ENCODE results near the gene BLOC1S1. TPM values are rescaled to one million over a fixed set of nuclear protein-coding genes. Genes with fewer than 3 reads are reported as not detected.

The BLOC1S1 gene
- polyA plus RNA-seq, 2 of the 4 experiments (the other 2 are of a cell fraction) = 112 to 138 TPM

DNA sequence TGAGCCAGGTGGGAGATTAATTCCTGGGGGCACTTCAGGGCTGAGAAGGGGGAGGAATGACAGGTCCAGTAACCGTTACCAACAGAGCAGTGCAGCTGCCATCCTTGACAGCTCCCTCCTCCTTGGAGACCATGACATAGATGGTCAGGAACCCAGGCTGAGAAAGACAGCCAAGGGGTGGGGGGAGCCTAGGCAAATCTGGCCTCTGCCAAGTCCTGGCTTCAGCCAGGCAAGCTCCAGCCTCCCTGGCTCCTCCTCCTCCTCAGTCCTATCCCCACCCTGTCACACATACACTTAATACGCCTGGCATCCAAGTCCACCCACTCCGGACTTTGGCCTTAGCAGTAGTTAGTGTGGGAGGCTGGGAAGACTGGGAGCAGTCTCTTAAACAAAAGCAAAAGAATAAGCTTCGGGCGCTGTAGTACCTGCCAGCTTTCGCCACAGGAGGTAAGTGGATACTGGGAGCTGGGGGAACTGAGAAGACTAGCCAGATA, 4.3 kb downstream of the BLOC1S1 start, which contains the start of gene RDH5:
Gene RDH5 (plus strand): TSS at position 323 of the 494 bp plus-strand sequence. CDS start 792 bp downstream, outside the sequence.
- peak in 1 of 2 experiments; percentile 80 for DNase-seq (ENCODE audit: low read depth in 1 of 2, low spot score in 1 of 2)
- no peak within 1 kb of the TSS for H3K4me3 ChIP-seq
- TF ChIP-seq EP300 (IDR thresholded peaks at IDR 0.05) (no peak), JUNB (IDR thresholded peaks at IDR 0.05) (no peak), HEYL (CRISPR knock-in tag; IDR thresholded peaks at IDR 0.05) (no peak), ESRRA (IDR thresholded peaks at IDR 0.05; ENCODE audit: borderline replicate concordance, low read length) (no peak)
- TF ChIP-seq, protein P1, sequence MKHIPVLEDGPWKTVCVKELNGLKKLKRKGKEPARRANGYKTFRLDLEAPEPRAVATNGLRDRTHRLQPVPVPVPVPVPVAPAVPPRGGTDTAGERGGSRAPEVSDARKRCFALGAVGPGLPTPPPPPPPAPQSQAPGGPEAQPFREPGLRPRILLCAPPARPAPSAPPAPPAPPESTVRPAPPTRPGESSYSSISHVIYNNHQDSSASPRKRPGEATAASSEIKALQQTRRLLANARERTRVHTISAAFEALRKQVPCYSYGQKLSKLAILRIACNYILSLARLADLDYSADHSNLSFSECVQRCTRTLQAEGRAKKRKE (CRISPR knock-in tag; IDR thresholded peaks at IDR 0.05; ENCODE audit: low read depth) = no peak
- TF ChIP-seq, protein P2, sequence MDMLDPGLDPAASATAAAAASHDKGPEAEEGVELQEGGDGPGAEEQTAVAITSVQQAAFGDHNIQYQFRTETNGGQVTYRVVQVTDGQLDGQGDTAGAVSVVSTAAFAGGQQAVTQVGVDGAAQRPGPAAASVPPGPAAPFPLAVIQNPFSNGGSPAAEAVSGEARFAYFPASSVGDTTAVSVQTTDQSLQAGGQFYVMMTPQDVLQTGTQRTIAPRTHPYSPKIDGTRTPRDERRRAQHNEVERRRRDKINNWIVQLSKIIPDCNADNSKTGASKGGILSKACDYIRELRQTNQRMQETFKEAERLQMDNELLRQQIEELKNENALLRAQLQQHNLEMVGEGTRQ (IDR thresholded peaks at IDR 0.05) = no peak
- TF ChIP-seq, protein P3, sequence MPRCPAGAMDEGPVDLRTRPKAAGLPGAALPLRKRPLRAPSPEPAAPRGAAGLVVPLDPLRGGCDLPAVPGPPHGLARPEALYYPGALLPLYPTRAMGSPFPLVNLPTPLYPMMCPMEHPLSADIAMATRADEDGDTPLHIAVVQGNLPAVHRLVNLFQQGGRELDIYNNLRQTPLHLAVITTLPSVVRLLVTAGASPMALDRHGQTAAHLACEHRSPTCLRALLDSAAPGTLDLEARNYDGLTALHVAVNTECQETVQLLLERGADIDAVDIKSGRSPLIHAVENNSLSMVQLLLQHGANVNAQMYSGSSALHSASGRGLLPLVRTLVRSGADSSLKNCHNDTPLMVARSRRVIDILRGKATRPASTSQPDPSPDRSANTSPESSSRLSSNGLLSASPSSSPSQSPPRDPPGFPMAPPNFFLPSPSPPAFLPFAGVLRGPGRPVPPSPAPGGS (IDR thresholded peaks at IDR 0.05) = no peak
- peak within 1 kb of the TSS; percentile 35 for H3K4me2 ChIP-seq
- POLR2A ChIA-PET = interaction anchor here (1.9 kb wide), 1 partner anchor 9 kb away, joined by 7 read pairs; the partner anchor contains the start of gene CD63
- peak within 1 kb of the TSS; percentile 29 to 67; a peak in 4 of 6 replicates for H3K27ac ChIP-seq
- FAIRE-seq = no peak
- CTCF ChIA-PET = interaction anchor here (0.6 to 12.3 kb wide), 13 partner anchors 10 to 531 kb away, joined by 3 to 139 read pairs (median 7); partner anchors contain the start of genes CD63, GDF11 and ITGA7
- peak in 1 of 2 experiments; percentile 38; a peak in 3 of 6 replicates for ATAC-seq
- WGBS (ENCODE audit: missing lambda C conversion rate) = 46% methylated on average over 6 of the region's 6 CpGs
- H3K4me1 ChIP-seq = peaks cover 62% of the 10 kb centered on the region
- H3K9me3 ChIP-seq = no peaks in the 10 kb centered on the region

DNA sequence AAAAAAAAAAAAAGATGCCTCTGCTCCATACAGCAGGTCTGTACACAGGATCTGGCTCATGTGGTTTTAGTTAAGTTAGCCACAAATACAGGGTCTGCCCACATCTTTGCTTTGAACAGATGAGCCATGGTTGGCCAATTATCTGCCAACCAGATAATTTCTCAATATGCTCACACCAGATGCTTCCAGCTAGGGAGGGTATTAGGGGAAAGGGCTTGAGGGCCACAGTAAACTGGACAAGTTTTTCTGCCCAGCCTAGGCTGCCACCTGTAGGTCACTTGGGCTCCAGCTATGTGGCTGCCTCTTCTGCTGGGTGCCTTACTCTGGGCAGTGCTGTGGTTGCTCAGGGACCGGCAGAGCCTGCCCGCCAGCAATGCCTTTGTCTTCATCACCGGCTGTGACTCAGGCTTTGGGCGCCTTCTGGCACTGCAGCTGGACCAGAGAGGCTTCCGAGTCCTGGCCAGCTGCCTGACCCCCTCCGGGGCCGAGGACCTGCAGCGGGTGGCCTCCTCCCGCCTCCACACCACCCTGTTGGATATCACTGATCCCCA, 5.1 kb downstream of the BLOC1S1 start:
- ChIA-PET POLR2A (interaction anchor here (1.5 to 1.9 kb wide), 2 partner anchors 9 to 39 kb away, joined by 7 to 11 read pairs; partner anchors contain the start of gene CD63), CTCF (interaction anchor here (0.6 to 12.3 kb wide), 20 partner anchors 9 to 532 kb away, joined by 3 to 139 read pairs (median 6); partner anchors contain the start of genes CD63, GDF11 and ITGA7)
- WGBS (ENCODE audit: missing lambda C conversion rate) = 28% methylated on average over 8 of the region's 9 CpGs
- Histone ChIP-seq H3K9me3 (no peaks in the 10 kb centered on the region), H3K27ac (peak overlapping the region; percentile 1 to 67; a peak in 4 of 6 replicates), H3K4me3 (no peak overlapping the region), H3K4me2 (peak overlapping the region; percentile 35), H3K4me1 (peaks cover 59% of the 10 kb centered on the region)
- FAIRE-seq = no peak
- peak; percentile 57 to 80 for DNase-seq (ENCODE audit: low read depth in 1 of 2, low spot score in 1 of 2)
- peak; percentile 72 to 78 for ATAC-seq
- no peak for TF ChIP-seq MAZ (IDR thresholded peaks at IDR 0.05; ENCODE audit: borderline replicate concordance, low read depth, low read length)
- no peak for TF ChIP-seq HEYL (CRISPR knock-in tag; IDR thresholded peaks at IDR 0.05)
- 0 out of 5 replicates have a peak, but pooled peaks of 1 of the 2 experiments have one; percentile 22 for TF ChIP-seq JUN (IDR thresholded peaks at IDR 0.05)
- no peak for TF ChIP-seq KDM1A (IDR thresholded peaks at IDR 0.05; ENCODE audit: low read depth)
- no peak for TF ChIP-seq GATA3 (IDR thresholded peaks at IDR 0.05; ENCODE audit: borderline replicate concordance)
- no peak for TF ChIP-seq POLR2A (IDR thresholded peaks at IDR 0.05; ENCODE audit: low read length)
- no peak for TF ChIP-seq HOXA7 (CRISPR knock-in tag; IDR thresholded peaks at IDR 0.05)
- no peak for TF ChIP-seq RNF2 (IDR thresholded peaks at IDR 0.05; ENCODE audit: borderline replicate concordance, low read depth)
- TF ChIP-seq, protein P1 (CRISPR knock-in tag; IDR thresholded peaks at IDR 0.05; ENCODE audit: low read depth) = no peak
- TF ChIP-seq MAFK (IDR thresholded peaks at IDR 0.05; ENCODE audit: partially characterized antibody) = no peak
- no peak for TF ChIP-seq KDM5A (IDR thresholded peaks at IDR 0.05)
- no peak for TF ChIP-seq EP300 (IDR thresholded peaks at IDR 0.05)
- no peak for TF ChIP-seq CHD2 (IDR thresholded peaks at IDR 0.05; ENCODE audit: low read length, partially characterized antibody)
- TF ChIP-seq FOSL2 (IDR thresholded peaks at IDR 0.05) = no peak
- no peak for TF ChIP-seq FOSL2 (CRISPR knock-in tag; IDR thresholded peaks at IDR 0.05)
- TF ChIP-seq JUNB (IDR thresholded peaks at IDR 0.05) = no peak; the same call in 1 of the 2 replicates
- no peak for TF ChIP-seq BHLHE40 (IDR thresholded peaks at IDR 0.05; ENCODE audit: low read depth, low read length)
- TF ChIP-seq NFE2L2 (conservative IDR thresholded peaks at IDR 0.05; ENCODE audit: low read length) = no peak
- TF ChIP-seq, protein P4, sequence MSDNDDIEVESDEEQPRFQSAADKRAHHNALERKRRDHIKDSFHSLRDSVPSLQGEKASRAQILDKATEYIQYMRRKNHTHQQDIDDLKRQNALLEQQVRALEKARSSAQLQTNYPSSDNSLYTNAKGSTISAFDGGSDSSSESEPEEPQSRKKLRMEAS (IDR thresholded peaks at IDR 0.05) = no peak
- no peak for TF ChIP-seq REST (IDR thresholded peaks at IDR 0.05)
- TF ChIP-seq, protein P2 (IDR thresholded peaks at IDR 0.05) = no peak
- TF ChIP-seq, protein P5, sequence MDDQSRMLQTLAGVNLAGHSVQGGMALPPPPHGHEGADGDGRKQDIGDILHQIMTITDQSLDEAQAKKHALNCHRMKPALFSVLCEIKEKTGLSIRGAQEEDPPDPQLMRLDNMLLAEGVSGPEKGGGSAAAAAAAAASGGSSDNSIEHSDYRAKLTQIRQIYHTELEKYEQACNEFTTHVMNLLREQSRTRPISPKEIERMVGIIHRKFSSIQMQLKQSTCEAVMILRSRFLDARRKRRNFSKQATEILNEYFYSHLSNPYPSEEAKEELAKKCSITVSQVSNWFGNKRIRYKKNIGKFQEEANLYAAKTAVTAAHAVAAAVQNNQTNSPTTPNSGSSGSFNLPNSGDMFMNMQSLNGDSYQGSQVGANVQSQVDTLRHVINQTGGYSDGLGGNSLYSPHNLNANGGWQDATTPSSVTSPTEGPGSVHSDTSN (IDR thresholded peaks at IDR 0.05) = no peak
- no peak for TF ChIP-seq CBX2 (IDR thresholded peaks at IDR 0.05; ENCODE audit: borderline replicate concordance, low read depth)

Data from A549 (cell line).